HCT116 (cell line): ENCODE results near the gene ARHGAP20. TPM values are rescaled to one million over a fixed set of nuclear protein-coding genes. Genes with fewer than 3 reads are reported as not detected.

Source experiments
- ATAC-seq: fragments of 200-7000 bp; cut with Tn5 transposase; 2 replicates; pipeline ENCODE4 v1.9.1; 2020; ENCODE audit warnings: mild to moderate bottlenecking, moderate library complexity
- BruUV-seq: library from RNA; stranded (reverse); fragments of 400-500 nt; replicated peaks from 2 replicates; lab custom pipeline; 2021; lab: Mats Ljungman, UMichigan
- CTCF ChIA-PET: fragments of 300-600 bp; sonication (Branson Sonifier 250); formaldehyde crosslinking; loops from one replicate; lab custom pipeline; 2021; ENCODE audit warnings: antibody characterized with exemption; lab: Charles Lee
- POLR2A ChIA-PET: fragments of 300-600, 350-600 bp; sonication (Branson Sonifier 250); formaldehyde crosslinking; loops from one replicate; lab custom pipeline; 2021; ENCODE audit warnings: antibody characterized with exemption; lab: Charles Lee
- RAD21 ChIA-PET, 2 experiments: fragments of 300-600 bp; sonication (Branson Sonifier 250); formaldehyde crosslinking; loops; one replicate each; lab custom pipeline; 2023; ENCODE audit warnings: low total read pairs in 2 of 2; ENCODE audit not compliant: uncharacterized antibody in 2 of 2, unreplicated experiment in 2 of 2, low non-redundant PET in 1 of 2; lab: Charles Lee
- DNase-seq: peaks from one replicate; pipeline ENCODE4 v3.0.0-alpha.2; 2010; ENCODE audit warnings: low read depth, low spot score
- H2AFZ ChIP-seq: fragments of 200-600 bp; shearing (Covaris generic), sonication (generic); 2 replicates; pipeline ENCODE4 v1.6.1; 2017; ENCODE audit warnings: low read depth, mixed run types, mixed read lengths, antibody characterized with exemption, low read length; ENCODE audit not compliant: poor library complexity, severe bottlenecking
- H3K27ac ChIP-seq: 2 replicates; pipeline ENCODE4 v1.5.1; 2012; ENCODE audit warnings: low read depth, low read length
- H3K27me3 ChIP-seq: fragments of 200-600 bp; sonication (generic); 2 replicates; pipeline ENCODE4 v1.6.1; 2016; ENCODE audit warnings: mixed run types, low read length, mixed read lengths; ENCODE audit not compliant: insufficient read depth
- H3K36me3 ChIP-seq, 2 experiments: fragments of 200-500 bp in 1 of 2; fragments of 200-600 bp in 1 of 2; sonication (Bioruptor generic) in 1 of 2; sonication (generic) in 1 of 2; 2 replicates each; pipeline versions ENCODE4 v1.5.1 to v1.6.1; 2014 to 2016; ENCODE audit warnings: low read length in 2 of 2, inconsistent platforms in 1 of 2, mixed read lengths in 1 of 2, mixed run types in 1 of 2; ENCODE audit not compliant: insufficient read depth in 2 of 2, control insufficient read depth in 1 of 2
- H3K4me1 ChIP-seq, 2 experiments: fragments of 200-600 bp in 1 of 2; sonication (generic) in 1 of 2; 2 replicates each; pipeline versions ENCODE4 v1.5.1 to v1.6.1; 2012 to 2017; ENCODE audit warnings: low read length in 2 of 2, inconsistent platforms in 1 of 2, mild to moderate bottlenecking in 1 of 2, mixed read lengths in 1 of 2, mixed run types in 1 of 2, moderate library complexity in 1 of 2; ENCODE audit not compliant: insufficient read depth in 2 of 2, control insufficient read depth in 1 of 2
- H3K4me2 ChIP-seq: fragments of 200-600 bp; sonication (generic); 2 replicates; pipeline ENCODE4 v1.6.1; 2017; ENCODE audit warnings: mixed run types, low read length, mixed read lengths
- H3K4me3 ChIP-seq, 2 experiments: fragments of 200-600 bp in 1 of 2; sonication (generic) in 1 of 2; replicated peaks in 1 of 2; 2 replicates each; pipeline ENCODE4 v1.5.1; 2011 to 2016; ENCODE audit warnings: low read length in 2 of 2, control low read depth in 1 of 2, low read depth in 1 of 2, mild to moderate bottlenecking in 1 of 2, mixed read lengths in 1 of 2, mixed run types in 1 of 2
- H3K79me2 ChIP-seq: fragments of 200-600 bp; sonication (generic); 2 replicates; pipeline ENCODE4 v1.6.1; 2017; ENCODE audit warnings: mild to moderate bottlenecking, mixed run types, low read length, moderate library complexity, mixed read lengths; ENCODE audit not compliant: insufficient read depth
- H3K9ac ChIP-seq: fragments of 200-600 bp; sonication (generic); 2 replicates; pipeline ENCODE4 v1.6.1; 2016; ENCODE audit warnings: low read length, mixed read lengths
- H3K9me2 ChIP-seq: fragments of 200-600 bp; sonication (generic), shearing (Covaris generic); 2 replicates; pipeline ENCODE4 v1.6.1; 2017; ENCODE audit warnings: mixed run types, mild to moderate bottlenecking, moderate library complexity; ENCODE audit not compliant: insufficient read depth
- H3K9me3 ChIP-seq, 2 experiments: fragments of 200-500 bp in 1 of 2; fragments of 200-600 bp in 1 of 2; sonication (Bioruptor generic) in 1 of 2; sonication (generic) in 1 of 2; 2 replicates each; pipeline ENCODE4 v1.6.1; 2014 to 2017; ENCODE audit warnings: low read length in 2 of 2, mixed read lengths in 2 of 2, inconsistent platforms in 1 of 2, low read depth in 1 of 2, mild to moderate bottlenecking in 1 of 2, mixed run types in 1 of 2, moderate library complexity in 1 of 2; ENCODE audit not compliant: control insufficient read depth in 1 of 2, insufficient read depth in 1 of 2
- H4K20me1 ChIP-seq: fragments of 200-600 bp; sonication (generic), shearing (Covaris generic); 2 replicates; pipeline ENCODE4 v1.6.1; 2017; ENCODE audit warnings: mixed run types, mild to moderate bottlenecking, moderate library complexity; ENCODE audit not compliant: insufficient read depth
- ATF3 ChIP-seq: IDR thresholded peaks from 2 replicates; pipeline ENCODE4 v1.6.1; 2012
- CBX3 ChIP-seq: IDR thresholded peaks from 2 replicates; pipeline ENCODE4 v1.6.1; 2012; ENCODE audit warnings: low read depth
- EGR1 ChIP-seq: IDR thresholded peaks from 2 replicates; pipeline ENCODE4 v1.6.1; 2012; ENCODE audit warnings: low read depth
- ELF1 ChIP-seq: IDR thresholded peaks from 2 replicates; pipeline ENCODE4 v1.6.1; 2012; ENCODE audit warnings: low read depth, borderline replicate concordance
- EZH2 ChIP-seq: fragments of 200-600 bp; sonication (generic); IDR thresholded peaks from 2 replicates; pipeline ENCODE4 v1.6.1; 2017; ENCODE audit warnings: antibody characterized with exemption, mixed run types
- JUND ChIP-seq: IDR thresholded peaks from 2 replicates; pipeline ENCODE4 v1.6.1; 2012
- POLR2A ChIP-seq: IDR thresholded peaks from 2 replicates; pipeline ENCODE4 v1.7.0; 2011; ENCODE audit warnings: borderline replicate concordance; ENCODE audit not compliant: insufficient read depth, insufficient read length; ENCODE audit errors: extremely low read depth
- POLR2AphosphoS5 ChIP-seq: IDR thresholded peaks from 2 replicates; pipeline ENCODE4 v1.6.1; 2011; ENCODE audit warnings: mild to moderate bottlenecking, low read depth, low read length, moderate library complexity
- RAD21 ChIP-seq: IDR thresholded peaks from 2 replicates; pipeline ENCODE4 v1.6.1; 2012; ENCODE audit warnings: low read depth, mild to moderate bottlenecking
- REST ChIP-seq: IDR thresholded peaks from 2 replicates; pipeline ENCODE4 v1.6.1; 2012; ENCODE audit warnings: low read depth
- YY1 ChIP-seq: IDR thresholded peaks from 2 replicates; pipeline ENCODE4 v1.6.1; 2011; ENCODE audit warnings: low read length, low read depth, moderate library complexity, mild to moderate bottlenecking; ENCODE audit not compliant: insufficient replicate concordance; ENCODE audit errors: extremely low read depth
- ZNF274 ChIP-seq: fragments of 200-500 bp; sonication (Bioruptor generic); IDR thresholded peaks from 2 replicates; pipeline ENCODE4 v1.6.1; 2014; ENCODE audit warnings: mild to moderate bottlenecking, low read depth, low read length, inconsistent platforms
- intact Hi-C: fragments of 100-400 bp; cut with micrococcal nuclease; formaldehyde crosslinking; loops from 2 replicates; pipeline ENCODE4 v1.10.0; 2022
- total RNA-seq: library from RNA; stranded (reverse); gene quantifications from one replicate; pipeline ENCODE4 v1.2.1, GENCODE V29; 2021; ENCODE audit not compliant: unreplicated experiment

The ARHGAP20 gene
- total RNA-seq, 1 experiment from 2014 or later: not detected

GRCh38 chr11:110752890-110753289, 40.7 kb upstream of the ARHGAP20 start (continued):
- TF ChIP-seq ELF1 (no peak), JUND (no peak), POLR2AphosphoS5 (no peak), RAD21 (no peak), ATF3 (no peak)

GRCh38 chr11:110750100-110750499, 37.9 kb upstream of the ARHGAP20 start:
- DNase-seq (no peak), ATAC-seq (no peak)
- no peak overlapping the region for H3K27ac ChIP-seq
- H3K27me3 ChIP-seq: no peaks in the 10 kb centered on the region
- intact Hi-C loops: no loop called here
- H3K9me2 ChIP-seq: no peaks in the 10 kb centered on the region
- ChIA-PET RAD21 (no interaction called here), POLR2A (no interaction called here), CTCF (no interaction called here)
- no peak for TF ChIP-seq RAD21
- TF ChIP-seq EZH2: no peak
- TF ChIP-seq ZNF274: no peak
- TF ChIP-seq REST: no peak
- no peak for TF ChIP-seq CBX3
- no peak for TF ChIP-seq ELF1
- no peak for TF ChIP-seq EGR1
- TF ChIP-seq YY1: no peak
- TF ChIP-seq POLR2A: no peak
- H3K9me3 ChIP-seq: no peaks in the 10 kb centered on the region
- no TSS peak for BruUV-seq
- H3K4me1 ChIP-seq: no peaks in the 10 kb centered on the region
- H2AFZ ChIP-seq: no peak overlapping the region
- H3K4me3 ChIP-seq: no peak overlapping the region
- no peaks in the 10 kb centered on the region for H3K36me3 ChIP-seq
- H3K4me2 ChIP-seq: no peak overlapping the region
- no peak overlapping the region for H3K9ac ChIP-seq
- no peaks in the 10 kb centered on the region for H4K20me1 ChIP-seq
- H3K79me2 ChIP-seq: no peaks in the 10 kb centered on the region
